Measurements from ENCODE around the gene PRKD1.

DNA sequence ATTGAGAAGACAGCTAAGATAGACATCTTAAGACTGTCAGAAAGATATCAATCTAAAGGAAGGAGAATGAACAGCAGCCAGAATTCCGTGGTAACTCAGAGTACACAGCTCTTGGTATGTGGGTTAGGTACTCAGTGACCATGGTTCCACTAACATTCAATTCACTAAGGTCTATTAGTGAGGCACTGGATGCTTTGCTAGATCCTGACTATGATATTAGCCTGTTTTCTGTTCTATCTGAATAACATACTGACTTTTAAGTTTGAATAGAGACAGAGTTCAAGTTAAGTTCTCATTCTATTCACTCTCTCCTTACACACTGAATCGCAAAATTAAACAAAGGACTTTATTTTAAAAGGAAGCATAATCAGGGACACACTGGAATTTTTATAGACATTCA, 106.4 kb downstream of the PRKD1 start:
- TF ChIP-seq ELF4 (IDR thresholded peaks at IDR 0.05) (no peak), TARDBP (IDR thresholded peaks at IDR 0.05) (no peak), FOXM1 (IDR thresholded peaks at IDR 0.05; ENCODE audit: borderline replicate concordance) (no peak), PKNOX1 (IDR thresholded peaks at IDR 0.05) (no peak), NFRKB (IDR thresholded peaks at IDR 0.05) (no peak)

Measured in HEK293T (cell line).